Measurements from ENCODE around the gene DMPK.

GRCh38 chr19:45824531-45825262 is 42.4 kb upstream of the DMPK start:
- TF ChIP-seq, protein P1, sequence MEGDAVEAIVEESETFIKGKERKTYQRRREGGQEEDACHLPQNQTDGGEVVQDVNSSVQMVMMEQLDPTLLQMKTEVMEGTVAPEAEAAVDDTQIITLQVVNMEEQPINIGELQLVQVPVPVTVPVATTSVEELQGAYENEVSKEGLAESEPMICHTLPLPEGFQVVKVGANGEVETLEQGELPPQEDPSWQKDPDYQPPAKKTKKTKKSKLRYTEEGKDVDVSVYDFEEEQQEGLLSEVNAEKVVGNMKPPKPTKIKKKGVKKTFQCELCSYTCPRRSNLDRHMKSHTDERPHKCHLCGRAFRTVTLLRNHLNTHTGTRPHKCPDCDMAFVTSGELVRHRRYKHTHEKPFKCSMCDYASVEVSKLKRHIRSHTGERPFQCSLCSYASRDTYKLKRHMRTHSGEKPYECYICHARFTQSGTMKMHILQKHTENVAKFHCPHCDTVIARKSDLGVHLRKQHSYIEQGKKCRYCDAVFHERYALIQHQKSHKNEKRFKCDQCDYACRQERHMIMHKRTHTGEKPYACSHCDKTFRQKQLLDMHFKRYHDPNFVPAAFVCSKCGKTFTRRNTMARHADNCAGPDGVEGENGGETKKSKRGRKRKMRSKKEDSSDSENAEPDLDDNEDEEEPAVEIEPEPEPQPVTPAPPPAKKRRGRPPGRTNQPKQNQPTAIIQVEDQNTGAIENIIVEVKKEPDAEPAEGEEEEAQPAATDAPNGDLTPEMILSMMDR (IDR thresholded peaks at IDR 0.05; ENCODE audit: poor library complexity, severe bottlenecking): no peak
- TF ChIP-seq EZH2 (IDR thresholded peaks at IDR 0.05; ENCODE audit: borderline replicate concordance, insufficient read depth, low read length, poor library complexity, severe bottlenecking) (no peak), REST (IDR thresholded peaks at IDR 0.05; ENCODE audit: borderline replicate concordance) (no peak), POLR2AphosphoS5 (IDR thresholded peaks at IDR 0.05) (no peak), TAF1 (IDR thresholded peaks at IDR 0.05; ENCODE audit: low read depth) (no peak), EP300 (conservative IDR thresholded peaks at IDR 0.05; ENCODE audit: poor library complexity, severe bottlenecking) (no peak), SMC3 (conservative IDR thresholded peaks at IDR 0.05; ENCODE audit: poor library complexity) (no peak), MXI1 (conservative IDR thresholded peaks at IDR 0.05; ENCODE audit: poor library complexity, severe bottlenecking) (no peak)

All from neural cell (in vitro differentiated cells).